Prostate gland (tissue), 2 donors: ENCODE results near the gene CDK19. TPM values are rescaled to one million over a fixed set of nuclear protein-coding genes. Genes with fewer than 3 reads are reported as not detected.
"Not testable (repeated sequence)": the region's sequence is repeated elsewhere in the genome, so short reads cannot be mapped to it uniquely, and the experiment has no call there.

Experiments used
- DNase-seq: peaks from one replicate; pipeline ENCODE4 v3.0.0-alpha.2; 2019; ENCODE audit warnings: low spot score
- H3K27ac ChIP-seq, 2 donors: fragments of 200-600 bp; sonication (generic); 2 replicates each; pipeline ENCODE4 v1.5.1; 2017 to 2019
- H3K27me3 ChIP-seq: fragments of 200-600 bp; sonication (generic); replicated peaks from 2 replicates; pipeline ENCODE4 v1.5.1; 2019; ENCODE audit not compliant: insufficient read depth
- H3K36me3 ChIP-seq, 2 donors: fragments of 200-600 bp; sonication (generic); 1 replicate in 1 of 2; 2 replicates in 1 of 2; pipeline versions ENCODE4 v1.5.1 to v1.8.1; 2017 to 2019
- H3K4me1 ChIP-seq: fragments of 200-600 bp; sonication (generic); replicated peaks from 2 replicates; pipeline ENCODE4 v1.5.1; 2019
- H3K4me3 ChIP-seq, 2 donors: fragments of 200-600 bp; sonication (generic); 2 replicates each; pipeline ENCODE4 v1.5.1; 2017 to 2019
- H3K9me3 ChIP-seq: fragments of 200-600 bp; sonication (generic); 2 replicates; pipeline ENCODE4 v1.5.1; 2017
- CTCF ChIP-seq, 4 experiments: fragments of 200-600 bp in 2 of 4; fragments of 450-650 bp in 2 of 4; sonication (generic) in 2 of 4; IDR thresholded peaks; 1 replicate in 3 of 4; 2 replicates in 1 of 4; pipeline ENCODE4 v1.5.1; 2016 to 2019; ENCODE audit warnings: antibody characterized with exemption in 4 of 4, mild to moderate bottlenecking in 2 of 4, moderate library complexity in 2 of 4
- POLR2A ChIP-seq: fragments of 450-650 bp; IDR thresholded peaks from one replicate; pipeline ENCODE4 v1.6.1; 2016; ENCODE audit warnings: antibody characterized with exemption, mild to moderate bottlenecking
- POLR2AphosphoS5 ChIP-seq: sonication (generic); formaldehyde crosslinking; IDR thresholded peaks from one replicate; pipeline ENCODE4 v1.6.1; 2017; ENCODE audit warnings: antibody characterized with exemption
- WGBS: methylation state at CpG from one replicate; pipeline ENCODE4 v1.1.5; 2018; 5-methylcytosine and 5-hydroxymethylcytosine counted together
- intact Hi-C: fragments of 100-400 bp; cut with DNase I; formaldehyde crosslinking; loops from one replicate; pipeline ENCODE4 v1.14.2; 2022
- total RNA-seq, 2 donors: library from RNA; depleted of rRNA; stranded (reverse); fragments of >200 nt; gene quantifications; one replicate each; pipeline ENCODE4 v1.1.0, GENCODE V29; 2016

Gene CDK19
- total RNA-seq, 2 donors from 2014 or later: 41.4 to 70.2 TPM

- Histone ChIP-seq H3K9me3 (no peaks in the 10 kb centered on the region), H3K36me3 (no peaks in the 10 kb centered on the region), H3K27me3 (no peaks in the 10 kb centered on the region), H3K4me1 (no peaks in the 10 kb centered on the region), H3K4me3 (no peak overlapping the region), H3K27ac (no peak overlapping the region)
- no peak for DNase-seq
- WGBS: 35% methylated on average over 3 of the region's 3 CpGs
- intact Hi-C loops: no loop called here
- TF ChIP-seq POLR2A (no peak), CTCF (IDR thresholded peaks at IDR 0.05) (no peak), POLR2AphosphoS5 (no peak)
These were observed 66.8 kb downstream of the CDK19 start for GRCh38 chr6:110748453-110748852.

DNA sequence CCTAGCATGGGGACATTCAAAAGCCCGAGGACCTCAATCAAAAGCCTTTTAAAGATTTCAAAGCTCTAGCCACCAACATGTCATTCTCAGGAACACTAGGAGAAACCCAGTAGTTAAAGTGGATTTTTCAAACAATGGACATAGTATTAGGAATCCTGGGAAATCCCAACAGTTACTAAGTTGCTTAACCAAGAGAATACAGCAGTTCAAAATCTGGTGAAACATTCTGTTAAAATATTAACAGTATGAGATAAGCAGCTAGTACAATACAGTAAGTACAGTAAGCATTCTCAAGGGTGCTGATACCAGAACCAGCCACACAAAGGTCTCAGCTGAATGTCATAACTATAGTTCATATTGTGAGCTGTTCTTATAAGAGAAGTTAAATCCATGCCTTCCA lies 68.6 kb downstream of the CDK19 start:
- Histone ChIP-seq H3K27me3 (no peaks in the 10 kb centered on the region), H3K36me3 (no peaks in the 10 kb centered on the region), H3K4me3 (no peak overlapping the region), H3K4me1 (no peaks in the 10 kb centered on the region), H3K9me3 (no peaks in the 10 kb centered on the region), H3K27ac (no peak overlapping the region)
- WGBS: 48% methylated on average over 1 of the region's 1 CpG
- no peak for DNase-seq
- intact Hi-C loops: no loop called here
- TF ChIP-seq POLR2A (no peak), POLR2AphosphoS5 (no peak), CTCF (IDR thresholded peaks at IDR 0.05) (no peak)

DNA sequence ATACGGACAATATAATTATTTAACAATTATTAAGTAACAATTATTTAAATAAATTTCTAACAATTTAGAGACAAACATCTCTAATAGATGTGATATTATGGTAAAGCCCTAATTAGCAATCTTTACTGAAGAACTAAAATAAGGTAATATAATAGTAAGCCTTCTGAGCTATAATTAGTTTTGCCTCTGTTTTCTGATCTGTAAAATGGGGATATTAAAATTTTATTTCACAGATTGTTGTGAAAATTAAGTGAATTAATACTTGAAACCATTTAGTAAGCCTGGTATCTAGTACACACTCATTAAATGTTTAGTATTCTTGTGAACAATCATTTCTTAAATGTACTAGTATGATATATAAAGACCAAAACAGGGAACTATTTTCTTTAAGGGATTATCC lies 70.3 kb downstream of the CDK19 start:
- Histone ChIP-seq H3K27ac (no peak overlapping the region), H3K27me3 (no peaks in the 10 kb centered on the region), H3K4me1 (no peaks in the 10 kb centered on the region), H3K36me3 (no peaks in the 10 kb centered on the region), H3K9me3 (no peaks in the 10 kb centered on the region), H3K4me3 (no peak overlapping the region)
- intact Hi-C loops: no loop called here
- no peak for DNase-seq
- no peak for TF ChIP-seq CTCF (IDR thresholded peaks at IDR 0.05)
- no peak for TF ChIP-seq POLR2A
- no peak for TF ChIP-seq POLR2AphosphoS5
- 100% methylated on average over 1 of the region's 1 CpG for WGBS

DNA sequence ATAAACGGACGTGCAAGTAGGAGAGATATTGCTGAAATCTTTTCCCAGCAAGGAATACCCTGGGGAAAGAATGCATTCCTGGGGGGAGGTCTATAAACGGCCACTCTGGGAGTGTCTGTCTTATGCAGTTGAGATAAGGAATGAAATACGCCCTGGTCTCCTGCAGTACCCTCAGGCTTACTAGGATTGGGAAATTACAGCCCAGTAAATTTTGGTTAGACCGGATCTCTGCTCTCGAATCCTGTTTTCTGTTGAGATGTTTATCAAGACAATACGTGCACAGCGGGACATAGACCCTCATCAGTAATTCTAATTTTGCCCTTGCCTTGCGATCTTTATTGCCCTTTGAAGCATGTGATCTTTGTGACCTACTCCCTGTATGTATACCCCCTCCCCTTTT lies 72.7 kb downstream of the CDK19 start:
- H3K27me3 ChIP-seq, H3K4me3 ChIP-seq, H3K27ac ChIP-seq, H3K9me3 ChIP-seq, H3K36me3 ChIP-seq, H3K4me1 ChIP-seq, DNase-seq, intact Hi-C loops: not testable (repeated sequence)
- 93% methylated on average over 9 of the region's 9 CpGs for WGBS

- no peaks in the 10 kb centered on the region for H3K9me3 ChIP-seq
- no peak for DNase-seq
- intact Hi-C loops: no loop called here
- WGBS: 96% methylated on average over 3 of the region's 3 CpGs
- TF ChIP-seq POLR2AphosphoS5: no peak
- no peak for TF ChIP-seq POLR2A
- no peak for TF ChIP-seq CTCF (IDR thresholded peaks at IDR 0.05)
- no peaks in the 10 kb centered on the region for H3K36me3 ChIP-seq
- no peaks in the 10 kb centered on the region for H3K4me1 ChIP-seq
- H3K4me3 ChIP-seq: no peak overlapping the region
- H3K27ac ChIP-seq: no peak overlapping the region
- no peaks in the 10 kb centered on the region for H3K27me3 ChIP-seq
These were observed 73.8 kb downstream of the CDK19 start for GRCh38 chr6:110741517-110741916.
